ENCODE data around the gene RGL2. TPM values are rescaled to one million over a fixed set of nuclear protein-coding genes. Genes with fewer than 3 reads are reported as not detected.

Gene RGL2
- total and polyA plus RNA-seq, 8 donors = 83.3 to 157 (median 137) TPM

GRCh38 chr6:33294086-33294823 lies 4.5 kb downstream of the RGL2 start:
- TF ChIP-seq CTCF (IDR thresholded peaks at IDR 0.05) = no peak
- no peak overlapping the region for H3K27ac ChIP-seq
- H3K4me3 ChIP-seq = no peak overlapping the region
- no peaks in the 10 kb centered on the region for H3K27me3 ChIP-seq
- intact Hi-C loops (cut with DNase I) = no loop called here
- H3K9me3 ChIP-seq = no peaks in the 10 kb centered on the region
- no peak for ATAC-seq
- DNase-seq = peak in 1 of 4 donors; percentile 11
- peaks cover 14 to 45% of the 10 kb centered on the region in 2 donors for H3K4me1 ChIP-seq
- peaks cover 0 to 62% of the 10 kb centered on the region in 2 donors for H3K36me3 ChIP-seq

- TF ChIP-seq CTCF (IDR thresholded peaks at IDR 0.05) = no peak
- Histone ChIP-seq H3K9me3 (no peaks in the 10 kb centered on the region), H3K27ac (no peak overlapping the region), H3K36me3 (peaks cover 0 to 62% of the 10 kb centered on the region in 2 donors), H3K4me3 (no peak overlapping the region), H3K27me3 (no peaks in the 10 kb centered on the region), H3K4me1 (peaks cover 18 to 51% of the 10 kb centered on the region in 2 donors)
- intact Hi-C loops (cut with DNase I) = no loop called here
- ATAC-seq (no peak), DNase-seq (peak in 1 of 4 donors; percentile 47)
Measured at GRCh38 chr6:33292996-33293682, 5.6 kb downstream of the RGL2 start.

GRCh38 chr6:33290459-33290858 lies 8.3 kb downstream of the RGL2 start:
- Histone ChIP-seq H3K27ac (no peak overlapping the region), H3K36me3 (peaks cover 0 to 71% of the 10 kb centered on the region in 2 donors)

GRCh38 chr6:33289784-33290315 lies 8.9 kb downstream of the RGL2 start:
- Histone ChIP-seq H3K27me3 (no peaks in the 10 kb centered on the region), H3K36me3 (peaks cover 0 to 71% of the 10 kb centered on the region in 2 donors), H3K27ac (peak overlapping the region; percentile 68 to 77), H3K4me3 (peak overlapping the region; percentile 66 to 83), H3K4me1 (peaks cover 14 to 38% of the 10 kb centered on the region in 2 donors), H3K9me3 (no peaks in the 10 kb centered on the region)
- no peak for TF ChIP-seq CTCF (IDR thresholded peaks at IDR 0.05)
- intact Hi-C loops (cut with DNase I) = no loop called here
- no peak for DNase-seq
- peak; percentile 13 for ATAC-seq

More at GRCh38 chr6:33290459-33290858, 8.3 kb downstream of the RGL2 start:
- no peak for TF ChIP-seq CTCF (IDR thresholded peaks at IDR 0.05)
- Histone ChIP-seq H3K4me3 (peak overlapping the region in 1 of 2 donors; percentile 83), H3K4me1 (peaks cover 14 to 42% of the 10 kb centered on the region in 2 donors), H3K9me3 (no peaks in the 10 kb centered on the region), H3K27me3 (no peaks in the 10 kb centered on the region)
- ATAC-seq (no peak), DNase-seq (no peak)
- intact Hi-C loops (cut with DNase I) = no loop called here
